PC-3 (cell line): ENCODE results near the gene IL31RA.

ENCODE experiments used
- EZH2 ChIP-seq: fragments of 300-600 bp; sonication (generic); IDR thresholded peaks from one replicate; pipeline ENCODE4 v1.6.1; 2017; ENCODE audit warnings: antibody characterized with exemption, mild to moderate bottlenecking, low read length; ENCODE audit not compliant: unreplicated experiment
- EZH2phosphoT487 ChIP-seq: fragments of 300-600 bp; sonication (generic); IDR thresholded peaks from 2 replicates; pipeline ENCODE4 v1.6.1; 2018; ENCODE audit warnings: mild to moderate bottlenecking, antibody characterized with exemption, low read length, borderline replicate concordance
- TF ChIP-seq, protein P1 (sequence below): fragments of 300-600 bp; sonication (generic); conservative IDR thresholded peaks from 2 replicates; pipeline ENCODE4 v1.5.1; 2017; ENCODE audit warnings: antibody characterized with exemption, low read depth, mild to moderate bottlenecking, low read length

DNA sequence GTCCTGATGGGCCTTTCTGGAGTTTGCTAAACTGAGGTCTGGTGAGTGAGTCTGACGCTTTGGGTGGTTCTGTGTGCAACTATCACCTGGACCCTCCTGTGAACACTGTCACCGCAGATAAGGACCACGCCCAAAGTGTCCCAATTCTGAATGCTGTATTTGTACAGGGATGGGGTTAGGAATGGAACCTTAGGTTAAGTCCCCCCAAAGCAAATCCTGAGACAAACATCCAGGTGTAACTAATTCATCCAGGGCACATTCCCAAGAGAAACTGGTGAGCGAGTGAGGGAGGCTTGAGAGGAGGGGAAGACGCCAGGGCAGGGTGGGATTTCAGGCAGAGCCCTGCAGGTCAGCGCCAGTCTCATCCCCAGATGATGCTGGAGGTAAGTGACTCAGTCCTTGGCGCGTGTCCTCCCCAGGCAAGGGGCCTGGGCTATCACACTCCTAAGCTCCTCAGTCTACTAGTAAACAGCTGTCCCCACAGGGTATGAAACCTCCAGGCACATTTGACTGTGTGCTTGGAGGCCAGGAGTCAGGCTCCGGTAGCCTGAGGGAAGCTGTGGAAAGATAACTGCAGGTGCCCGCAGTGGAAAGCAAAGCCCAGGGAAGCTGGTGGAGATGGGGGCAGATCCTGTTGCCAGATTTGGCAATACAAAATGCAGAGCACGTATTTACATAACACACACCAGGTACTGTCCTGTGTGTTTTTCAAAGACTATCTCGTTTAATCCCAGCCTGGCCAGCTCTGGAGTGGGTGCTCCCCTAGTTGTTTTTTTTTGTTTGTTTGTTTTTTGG, 76.9 kb downstream of the IL31RA start:
- TF ChIP-seq, protein P1, sequence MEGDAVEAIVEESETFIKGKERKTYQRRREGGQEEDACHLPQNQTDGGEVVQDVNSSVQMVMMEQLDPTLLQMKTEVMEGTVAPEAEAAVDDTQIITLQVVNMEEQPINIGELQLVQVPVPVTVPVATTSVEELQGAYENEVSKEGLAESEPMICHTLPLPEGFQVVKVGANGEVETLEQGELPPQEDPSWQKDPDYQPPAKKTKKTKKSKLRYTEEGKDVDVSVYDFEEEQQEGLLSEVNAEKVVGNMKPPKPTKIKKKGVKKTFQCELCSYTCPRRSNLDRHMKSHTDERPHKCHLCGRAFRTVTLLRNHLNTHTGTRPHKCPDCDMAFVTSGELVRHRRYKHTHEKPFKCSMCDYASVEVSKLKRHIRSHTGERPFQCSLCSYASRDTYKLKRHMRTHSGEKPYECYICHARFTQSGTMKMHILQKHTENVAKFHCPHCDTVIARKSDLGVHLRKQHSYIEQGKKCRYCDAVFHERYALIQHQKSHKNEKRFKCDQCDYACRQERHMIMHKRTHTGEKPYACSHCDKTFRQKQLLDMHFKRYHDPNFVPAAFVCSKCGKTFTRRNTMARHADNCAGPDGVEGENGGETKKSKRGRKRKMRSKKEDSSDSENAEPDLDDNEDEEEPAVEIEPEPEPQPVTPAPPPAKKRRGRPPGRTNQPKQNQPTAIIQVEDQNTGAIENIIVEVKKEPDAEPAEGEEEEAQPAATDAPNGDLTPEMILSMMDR: no peak
- TF ChIP-seq EZH2phosphoT487 (no peak), EZH2 (no peak)
